ENCODE measurements around the gene KIRREL1. TPM values are rescaled to one million over a fixed set of nuclear protein-coding genes. Genes with fewer than 3 reads are reported as not detected.

Gene KIRREL1
- total RNA-seq, 1 donor from 2014 or later = 195 TPM

DNA sequence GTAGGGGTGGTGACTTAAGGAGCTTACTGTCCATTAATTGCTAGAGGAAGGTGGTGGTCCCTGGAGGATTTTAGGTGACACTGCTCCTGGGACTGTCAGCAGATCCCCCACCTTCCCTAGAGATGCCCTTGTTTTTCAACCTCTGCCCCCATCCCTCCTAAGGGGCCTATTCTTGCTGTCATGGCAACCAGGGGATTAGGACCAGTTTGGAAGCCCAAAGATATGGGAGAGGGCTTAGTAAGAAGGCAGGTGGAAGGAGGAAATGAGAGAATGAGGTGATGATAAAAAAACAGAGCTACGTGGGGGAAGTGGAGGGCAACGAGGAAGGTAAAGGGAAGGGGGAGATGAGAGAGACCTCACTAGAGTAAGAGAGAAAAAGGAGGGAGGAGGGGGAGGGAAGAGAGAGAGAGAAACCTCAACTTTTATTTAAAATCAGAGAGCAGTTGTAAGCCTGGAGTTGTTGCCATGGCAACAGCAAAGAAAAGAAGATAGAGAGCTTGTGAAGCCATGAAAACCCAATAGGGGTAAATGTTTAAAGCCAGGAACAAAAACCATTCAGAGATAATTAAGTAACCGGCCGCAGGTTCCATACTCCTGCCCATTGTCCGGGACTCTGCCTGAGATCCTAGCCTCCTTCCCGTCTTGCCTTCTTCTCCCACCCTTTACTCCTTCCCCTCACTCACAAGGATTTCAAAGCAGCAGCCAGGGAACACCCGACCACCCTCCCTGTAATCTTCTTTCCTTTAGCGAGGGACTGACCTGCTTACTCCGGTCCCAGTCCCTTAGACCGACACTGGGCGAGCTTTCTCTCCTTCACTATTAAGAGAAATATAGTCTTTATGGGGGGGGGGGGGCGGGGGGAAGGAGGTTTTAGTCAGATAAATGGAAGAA is 20.6 kb downstream of the KIRREL1 start:
- no peaks in the 10 kb centered on the region for H4K20me1 ChIP-seq (ENCODE audit: insufficient read depth, low read length)
- H3K4me1 ChIP-seq (ENCODE audit: insufficient read depth, low read length) = peaks cover 76% of the 10 kb centered on the region
- no peaks in the 10 kb centered on the region for H3K9me3 Mint-ChIP-seq (ENCODE audit: unreplicated experiment)
- H3K27ac Mint-ChIP-seq (ENCODE audit: unreplicated experiment) = peak overlapping the region; percentile 100
- H3K36me3 Mint-ChIP-seq (ENCODE audit: low read depth, unreplicated experiment) = peaks cover 11% of the 10 kb centered on the region
- peak overlapping the region; percentile 62 for H3K4me3 Mint-ChIP-seq (ENCODE audit: unreplicated experiment)
- H3K79me2 ChIP-seq (ENCODE audit: insufficient read depth, low read length) = peaks cover 89% of the 10 kb centered on the region
- no peak overlapping the region for H2AFZ ChIP-seq (ENCODE audit: low read depth, low read length)
- H3K4me3 ChIP-seq (ENCODE audit: insufficient read depth, low read depth, low read length) = no peak overlapping the region
- H3K27me3 Mint-ChIP-seq (ENCODE audit: low read depth, unreplicated experiment) = no peaks in the 10 kb centered on the region
- H3K9me3 ChIP-seq (ENCODE audit: insufficient read depth, low read depth, low read length) = no peaks in the 10 kb centered on the region
- no peaks in the 10 kb centered on the region for H3K36me3 ChIP-seq (ENCODE audit: insufficient read depth, low read length)
- H3K4me1 Mint-ChIP-seq (ENCODE audit: low read depth, unreplicated experiment) = peaks cover 96% of the 10 kb centered on the region
- peak overlapping the region; percentile 36 for H3K9ac ChIP-seq (ENCODE audit: low read length)
- H3K4me2 ChIP-seq (ENCODE audit: low read length) = peak overlapping the region; percentile 52
- no peaks in the 10 kb centered on the region for H3K27me3 ChIP-seq (ENCODE audit: insufficient read depth, low read length)
- TF ChIP-seq EZH2 (IDR thresholded peaks at IDR 0.05; ENCODE audit: insufficient read depth, low read length) = no peak
- TF ChIP-seq, protein P1, sequence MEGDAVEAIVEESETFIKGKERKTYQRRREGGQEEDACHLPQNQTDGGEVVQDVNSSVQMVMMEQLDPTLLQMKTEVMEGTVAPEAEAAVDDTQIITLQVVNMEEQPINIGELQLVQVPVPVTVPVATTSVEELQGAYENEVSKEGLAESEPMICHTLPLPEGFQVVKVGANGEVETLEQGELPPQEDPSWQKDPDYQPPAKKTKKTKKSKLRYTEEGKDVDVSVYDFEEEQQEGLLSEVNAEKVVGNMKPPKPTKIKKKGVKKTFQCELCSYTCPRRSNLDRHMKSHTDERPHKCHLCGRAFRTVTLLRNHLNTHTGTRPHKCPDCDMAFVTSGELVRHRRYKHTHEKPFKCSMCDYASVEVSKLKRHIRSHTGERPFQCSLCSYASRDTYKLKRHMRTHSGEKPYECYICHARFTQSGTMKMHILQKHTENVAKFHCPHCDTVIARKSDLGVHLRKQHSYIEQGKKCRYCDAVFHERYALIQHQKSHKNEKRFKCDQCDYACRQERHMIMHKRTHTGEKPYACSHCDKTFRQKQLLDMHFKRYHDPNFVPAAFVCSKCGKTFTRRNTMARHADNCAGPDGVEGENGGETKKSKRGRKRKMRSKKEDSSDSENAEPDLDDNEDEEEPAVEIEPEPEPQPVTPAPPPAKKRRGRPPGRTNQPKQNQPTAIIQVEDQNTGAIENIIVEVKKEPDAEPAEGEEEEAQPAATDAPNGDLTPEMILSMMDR (IDR thresholded peaks at IDR 0.05; ENCODE audit: insufficient read depth, low read depth, low read length) = no peak
- FAIRE-seq (no peak), DNase-seq (ENCODE audit: low read depth) (no peak)
- peak overlapping the region; percentile 9 for H3K27ac ChIP-seq (ENCODE audit: low read depth, low read length)

DNA sequence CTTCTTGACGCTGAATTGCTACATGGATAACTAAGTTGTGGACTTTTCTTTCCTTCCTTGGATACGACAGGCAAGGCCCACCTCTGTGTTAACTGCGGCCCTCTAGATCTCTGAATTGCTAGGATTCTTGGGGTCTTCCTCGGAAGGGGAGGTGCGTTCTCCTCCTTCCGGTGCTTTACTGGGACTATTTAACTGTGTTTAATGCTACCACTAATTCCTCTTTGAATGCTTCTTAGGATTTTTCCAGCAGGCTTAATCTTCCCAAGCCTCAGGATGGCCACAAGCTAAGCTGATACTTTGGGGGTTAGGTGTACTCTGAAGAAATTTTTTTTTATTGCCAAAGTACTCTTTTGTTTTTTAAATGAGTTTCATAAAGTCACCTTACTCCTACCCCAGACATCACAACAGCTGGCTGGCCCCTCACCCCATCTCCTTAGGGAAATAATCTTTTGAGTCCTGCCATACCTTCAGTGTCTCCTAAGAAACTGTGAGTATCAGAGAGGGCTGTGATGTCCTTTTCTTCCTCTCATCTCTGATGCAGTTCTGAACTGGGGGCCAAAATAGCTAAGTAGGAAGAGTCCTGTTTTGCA is 21.4 kb downstream of the KIRREL1 start:
- H3K9ac ChIP-seq (ENCODE audit: low read length) = no peak overlapping the region
- peak overlapping the region; percentile 11 for H3K4me2 ChIP-seq (ENCODE audit: low read length)
- FAIRE-seq (no peak), DNase-seq (ENCODE audit: low read depth) (no peak)
- H4K20me1 ChIP-seq (ENCODE audit: insufficient read depth, low read length) = no peaks in the 10 kb centered on the region
- Mint-ChIP-seq H3K27ac (ENCODE audit: unreplicated experiment) (peak overlapping the region; percentile 71), H3K9me3 (ENCODE audit: unreplicated experiment) (no peaks in the 10 kb centered on the region), H3K36me3 (ENCODE audit: low read depth, unreplicated experiment) (peaks cover 7% of the 10 kb centered on the region), H3K4me1 (ENCODE audit: low read depth, unreplicated experiment) (peaks cover 95% of the 10 kb centered on the region), H3K4me3 (ENCODE audit: unreplicated experiment) (no peak overlapping the region), H3K27me3 (ENCODE audit: low read depth, unreplicated experiment) (no peaks in the 10 kb centered on the region)
- TF ChIP-seq, protein P1 (IDR thresholded peaks at IDR 0.05; ENCODE audit: insufficient read depth, low read depth, low read length) = no peak
- no peak for TF ChIP-seq EZH2 (IDR thresholded peaks at IDR 0.05; ENCODE audit: insufficient read depth, low read length)
- H2AFZ ChIP-seq (ENCODE audit: low read depth, low read length) = no peak overlapping the region
- no peak overlapping the region for H3K4me3 ChIP-seq (ENCODE audit: insufficient read depth, low read depth, low read length)
- H3K36me3 ChIP-seq (ENCODE audit: insufficient read depth, low read length) = no peaks in the 10 kb centered on the region
- H3K79me2 ChIP-seq (ENCODE audit: insufficient read depth, low read length) = peaks cover 83% of the 10 kb centered on the region
- H3K27me3 ChIP-seq (ENCODE audit: insufficient read depth, low read length) = no peaks in the 10 kb centered on the region
- H3K27ac ChIP-seq (ENCODE audit: low read depth, low read length) = no peak overlapping the region
- H3K9me3 ChIP-seq (ENCODE audit: insufficient read depth, low read depth, low read length) = no peaks in the 10 kb centered on the region
- H3K4me1 ChIP-seq (ENCODE audit: insufficient read depth, low read length) = peaks cover 75% of the 10 kb centered on the region
